ENCODE data around the gene RNF144B.

- TF ChIP-seq CTCF (IDR thresholded peaks at IDR 0.05) (no peak), POLR2A (IDR thresholded peaks at IDR 0.05) (no peak)
These were observed 128.6 kb downstream of the RNF144B start for GRCh38 chr6:18515767-18516166.
